CD14-positive monocyte (primary cell): ENCODE measurements around the gene DNAAF1. TPM values are rescaled to one million over a fixed set of nuclear protein-coding genes. Genes with fewer than 3 reads are reported as not detected.
"Not testable (repeated sequence)": the region's sequence is repeated elsewhere in the genome, so short reads cannot be mapped to it uniquely, and the experiment has no call there.

Experiments used
- DNase-seq, 3 donors: peaks; one replicate each; pipeline ENCODE4 v3.0.0-alpha.2; 2011 to 2022
- H2AFZ ChIP-seq: 2 replicates; pipeline ENCODE4 v1.6.0; 2012; ENCODE audit warnings: mild to moderate bottlenecking, low read depth, low read length, inconsistent platforms; ENCODE audit not compliant: insufficient read depth, poor library complexity, severe bottlenecking
- H3K27ac ChIP-seq, 2 donors: 1 replicate in 1 of 2; 2 replicates in 1 of 2; pipeline ENCODE4 v1.5.1; 2012 to 2013; ENCODE audit warnings: low read length in 2 of 2, control low read depth in 1 of 2, inconsistent platforms in 1 of 2, low read depth in 1 of 2, mild to moderate bottlenecking in 1 of 2
- H3K27me3 ChIP-seq, 2 donors: one replicate each; pipeline versions ENCODE4 v1.6.0 to v1.6.1; 2011 to 2013; ENCODE audit warnings: low read length in 2 of 2; ENCODE audit not compliant: control insufficient read depth in 2 of 2, insufficient read depth in 2 of 2
- H3K36me3 ChIP-seq, 2 donors: replicated peaks in 1 of 2; 1 replicate in 1 of 2; 2 replicates in 1 of 2; pipeline versions ENCODE4 v1.5.1 to v1.6.1; 2012 to 2013; ENCODE audit warnings: low read length in 2 of 2, control low read depth in 1 of 2, inconsistent platforms in 1 of 2, mild to moderate bottlenecking in 1 of 2; ENCODE audit not compliant: insufficient read depth in 2 of 2, control insufficient read depth in 1 of 2
- H3K4me1 ChIP-seq, 2 donors: 1 replicate in 1 of 2; 2 replicates in 1 of 2; pipeline versions ENCODE4 v1.5.1 to v1.6.1; 2012 to 2013; ENCODE audit warnings: low read length in 2 of 2, control low read depth in 1 of 2, inconsistent platforms in 1 of 2, mild to moderate bottlenecking in 1 of 2, moderate library complexity in 1 of 2; ENCODE audit not compliant: insufficient read depth in 2 of 2, control insufficient read depth in 1 of 2
- H3K4me2 ChIP-seq: replicated peaks from 2 replicates; pipeline ENCODE3; 2012; ENCODE audit warnings: low read length, moderate library complexity, mild to moderate bottlenecking; ENCODE audit not compliant: poor library complexity, severe bottlenecking; ENCODE audit errors: extremely low read depth
- H3K4me3 ChIP-seq, 3 experiments: fragments of 200-600 bp in 1 of 3; sonication (generic) in 1 of 3; replicated peaks in 1 of 3; 1 replicate in 2 of 3; 2 replicates in 1 of 3; pipeline ENCODE4 v1.5.1; 2011 to 2013; ENCODE audit warnings: low read length in 3 of 3, mild to moderate bottlenecking in 3 of 3, control low read depth in 2 of 3, low read depth in 2 of 3, inconsistent platforms in 1 of 3, moderate library complexity in 1 of 3
- H3K79me2 ChIP-seq: 2 replicates; pipeline ENCODE4 v1.6.0; 2012; ENCODE audit warnings: mild to moderate bottlenecking, control low read depth, inconsistent platforms, low read length, moderate library complexity; ENCODE audit not compliant: insufficient read depth
- H3K9ac ChIP-seq: 2 replicates; pipeline ENCODE4 v1.6.0; 2017; ENCODE audit warnings: low read length, mild to moderate bottlenecking; ENCODE audit not compliant: insufficient read depth, poor library complexity, severe bottlenecking
- H3K9me3 ChIP-seq, 2 donors: replicated peaks in 1 of 2; 1 replicate in 1 of 2; 2 replicates in 1 of 2; pipeline versions ENCODE4 v1.5.1 to v1.6.1; 2012 to 2013; ENCODE audit warnings: low read length in 2 of 2, control low read depth in 1 of 2; ENCODE audit not compliant: control insufficient read depth in 1 of 2, insufficient read depth in 1 of 2
- H4K20me1 ChIP-seq: 2 replicates; pipeline ENCODE4 v1.6.0; 2012; ENCODE audit warnings: mild to moderate bottlenecking, low read length, control low read depth, moderate library complexity; ENCODE audit not compliant: insufficient read depth
- H3K27ac Mint-ChIP-seq, 7 donors: one replicate each; pipeline ENCODE4 v1.8.0; 2020; ENCODE audit warnings: mild to moderate bottlenecking in 7 of 7, mixed read lengths in 7 of 7, moderate library complexity in 6 of 7, inconsistent platforms in 2 of 7
- H3K27me3 Mint-ChIP-seq, 3 donors: one replicate each; pipeline ENCODE4 v1.8.0; 2021 to 2022; ENCODE audit warnings: low read depth in 3 of 3, mild to moderate bottlenecking in 3 of 3, mixed read lengths in 3 of 3, moderate library complexity in 3 of 3, inconsistent platforms in 1 of 3
- H3K36me3 Mint-ChIP-seq, 2 donors: one replicate each; pipeline ENCODE4 v1.8.0; 2020; ENCODE audit warnings: mixed read lengths in 2 of 2, inconsistent platforms in 1 of 2, mild to moderate bottlenecking in 1 of 2
- H3K4me1 Mint-ChIP-seq: one replicate; pipeline ENCODE4 v1.8.0; 2020; ENCODE audit warnings: mild to moderate bottlenecking, mixed read lengths
- H3K4me3 Mint-ChIP-seq, 2 donors: one replicate each; pipeline ENCODE4 v1.8.0; 2020; ENCODE audit warnings: mild to moderate bottlenecking in 2 of 2, mixed read lengths in 2 of 2, moderate library complexity in 1 of 2
- H3K9me3 Mint-ChIP-seq, 7 donors: one replicate each; pipeline ENCODE4 v1.8.0; 2020 to 2022; ENCODE audit warnings: mixed read lengths in 7 of 7, mild to moderate bottlenecking in 6 of 7, moderate library complexity in 6 of 7, inconsistent platforms in 2 of 7
- WGBS: methylation state at CpG from one replicate; pipeline ENCODE4 v1.1.5; 2013; ENCODE audit warnings: missing lambda C conversion rate; ENCODE audit not compliant: insufficient coverage; 5-methylcytosine and 5-hydroxymethylcytosine counted together
- intact Hi-C, 2 donors: fragments of 100-400 bp; cut with micrococcal nuclease; formaldehyde crosslinking; loops; one replicate each; pipeline versions ENCODE4 v1.15.0 to v1.15.1; 2023
- polyA plus RNA-seq, 3 donors: library from polyadenylated mRNA; depleted of rRNA in 1 of 3; unstranded in 2 of 3; stranded (reverse) in 1 of 3; fragments of 300-500 nt in 2 of 3; fragments of >200 nt in 1 of 3; fragmentation: Illumina TruSeq in 2 of 3; gene quantifications; 1 replicate in 2 of 3; 2 replicates in 1 of 3; pipeline ENCODE4 v1.2.3, GENCODE V29; 2012 to 2021
- TF ChIP-seq, protein P1 (sequence below): fragments of 200-600 bp; IDR thresholded peaks from one replicate; pipeline ENCODE4 v1.8.0; 2022; ENCODE audit warnings: antibody characterized with exemption, mild to moderate bottlenecking

Gene DNAAF1
- polyA plus RNA-seq, 3 donors: 0.23 to 14.6 TPM; not detected in 1

DNA sequence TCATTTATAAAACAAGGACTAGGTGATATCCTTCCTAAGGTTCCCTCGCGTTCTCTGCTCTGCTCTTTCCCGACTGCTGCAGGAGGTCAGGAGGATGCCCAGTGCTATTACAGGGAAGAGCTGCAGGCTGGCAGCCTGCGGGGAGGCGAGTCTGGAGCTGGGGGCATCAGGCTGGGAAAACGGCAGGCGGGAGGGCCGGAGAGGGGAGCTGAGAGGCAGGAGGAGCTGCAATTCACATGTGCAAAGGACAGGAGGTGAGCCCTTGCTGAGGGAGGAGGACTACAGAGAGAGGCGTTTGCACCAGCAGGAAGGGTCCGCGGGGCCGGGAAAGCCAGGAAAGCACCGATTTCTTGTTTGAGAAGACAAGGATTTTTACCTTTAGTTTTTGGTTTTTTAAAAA lies 54.0 kb downstream of the DNAAF1 start:
- intact Hi-C loops: loop anchor here in 1 of 2 donors (10.0 kb wide), 1 partner anchor 54 kb away; the partner anchor contains the start of genes DNAAF1 and HSDL1
- H2AFZ ChIP-seq: peak overlapping the region; percentile 3
- H3K4me3 Mint-ChIP-seq: no peak overlapping the region
- peaks cover 0 to 2% (median 0%) of the 10 kb centered on the region in 7 donors for H3K9me3 Mint-ChIP-seq
- no peaks in the 10 kb centered on the region for H3K27me3 ChIP-seq
- DNase-seq: no peak
- WGBS: 84% methylated on average over 8 of the region's 13 CpGs
- no peaks in the 10 kb centered on the region for H3K36me3 Mint-ChIP-seq
- H3K9ac ChIP-seq: no peak overlapping the region
- peaks cover 18 to 28% of the 10 kb centered on the region in 2 donors for H3K4me1 ChIP-seq
- no peak overlapping the region for H3K4me3 ChIP-seq
- TF ChIP-seq, protein P1, sequence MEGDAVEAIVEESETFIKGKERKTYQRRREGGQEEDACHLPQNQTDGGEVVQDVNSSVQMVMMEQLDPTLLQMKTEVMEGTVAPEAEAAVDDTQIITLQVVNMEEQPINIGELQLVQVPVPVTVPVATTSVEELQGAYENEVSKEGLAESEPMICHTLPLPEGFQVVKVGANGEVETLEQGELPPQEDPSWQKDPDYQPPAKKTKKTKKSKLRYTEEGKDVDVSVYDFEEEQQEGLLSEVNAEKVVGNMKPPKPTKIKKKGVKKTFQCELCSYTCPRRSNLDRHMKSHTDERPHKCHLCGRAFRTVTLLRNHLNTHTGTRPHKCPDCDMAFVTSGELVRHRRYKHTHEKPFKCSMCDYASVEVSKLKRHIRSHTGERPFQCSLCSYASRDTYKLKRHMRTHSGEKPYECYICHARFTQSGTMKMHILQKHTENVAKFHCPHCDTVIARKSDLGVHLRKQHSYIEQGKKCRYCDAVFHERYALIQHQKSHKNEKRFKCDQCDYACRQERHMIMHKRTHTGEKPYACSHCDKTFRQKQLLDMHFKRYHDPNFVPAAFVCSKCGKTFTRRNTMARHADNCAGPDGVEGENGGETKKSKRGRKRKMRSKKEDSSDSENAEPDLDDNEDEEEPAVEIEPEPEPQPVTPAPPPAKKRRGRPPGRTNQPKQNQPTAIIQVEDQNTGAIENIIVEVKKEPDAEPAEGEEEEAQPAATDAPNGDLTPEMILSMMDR: no peak
- H3K4me1 Mint-ChIP-seq: peaks cover 25% of the 10 kb centered on the region
- no peak overlapping the region for H3K4me2 ChIP-seq
- no peaks in the 10 kb centered on the region for H3K36me3 ChIP-seq
- peaks cover 4 to 12% (median 5%) of the 10 kb centered on the region in 3 donors for H3K27me3 Mint-ChIP-seq
- no peaks in the 10 kb centered on the region for H3K79me2 ChIP-seq
- H4K20me1 ChIP-seq: no peaks in the 10 kb centered on the region
- H3K9me3 ChIP-seq: no peaks in the 10 kb centered on the region
- H3K27ac ChIP-seq: peak overlapping the region in 1 of 2 donors; percentile 77
- peak overlapping the region in 6 of 7 donors; percentile 65 to 93 (median 86) for H3K27ac Mint-ChIP-seq

DNA sequence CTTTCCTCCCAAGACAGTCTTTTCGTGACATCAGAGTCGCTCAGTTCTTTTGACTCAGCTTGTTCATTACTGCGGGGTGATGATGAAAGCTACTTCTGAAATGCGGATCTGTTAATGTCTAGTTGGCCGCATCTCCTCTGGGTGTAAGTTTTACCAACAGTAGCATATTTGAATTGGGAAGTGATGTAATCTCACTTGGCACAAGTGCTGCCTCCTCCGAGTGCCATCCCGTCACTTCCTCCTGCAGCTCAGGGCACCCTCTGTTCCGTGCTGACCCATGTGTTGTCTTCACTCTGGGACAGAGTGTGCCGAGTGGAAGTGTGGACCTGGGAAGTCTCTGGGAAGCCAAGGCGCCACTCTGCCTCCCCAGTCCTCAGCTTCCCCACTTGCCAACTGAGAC lies 54.8 kb downstream of the DNAAF1 start:
- Histone ChIP-seq H3K79me2 (no peaks in the 10 kb centered on the region), H3K36me3 (no peaks in the 10 kb centered on the region), H2AFZ (peak overlapping the region; percentile 70), H3K4me3 (peak overlapping the region in 1 of 3 experiments; percentile 39), H3K27ac (peak overlapping the region; percentile 26 to 77), H3K4me1 (peaks cover 15 to 20% of the 10 kb centered on the region in 2 donors), H3K9me3 (no peaks in the 10 kb centered on the region), H3K27me3 (no peaks in the 10 kb centered on the region), H3K4me2 (peak overlapping the region; percentile 59), H4K20me1 (no peaks in the 10 kb centered on the region), H3K9ac (peak overlapping the region; percentile 28)
- Mint-ChIP-seq H3K27ac (peak overlapping the region in 6 of 7 donors; percentile 80 to 93 (median 88)), H3K4me1 (peaks cover 20% of the 10 kb centered on the region), H3K36me3 (no peaks in the 10 kb centered on the region), H3K9me3 (peaks cover 0 to 2% (median 0%) of the 10 kb centered on the region in 7 donors), H3K4me3 (peak overlapping the region; percentile 67 to 73), H3K27me3 (peaks cover 2 to 8% (median 5%) of the 10 kb centered on the region in 3 donors)
- peak; percentile 93 to 96 (median 95) for DNase-seq
- WGBS: 0% methylated on average over 1 of the region's 10 CpGs
- TF ChIP-seq, protein P1: no peak
- intact Hi-C loops: loop anchor here in 1 of 2 donors (10.0 kb wide), 1 partner anchor 55 kb away; the partner anchor contains the start of genes DNAAF1 and HSDL1

DNA sequence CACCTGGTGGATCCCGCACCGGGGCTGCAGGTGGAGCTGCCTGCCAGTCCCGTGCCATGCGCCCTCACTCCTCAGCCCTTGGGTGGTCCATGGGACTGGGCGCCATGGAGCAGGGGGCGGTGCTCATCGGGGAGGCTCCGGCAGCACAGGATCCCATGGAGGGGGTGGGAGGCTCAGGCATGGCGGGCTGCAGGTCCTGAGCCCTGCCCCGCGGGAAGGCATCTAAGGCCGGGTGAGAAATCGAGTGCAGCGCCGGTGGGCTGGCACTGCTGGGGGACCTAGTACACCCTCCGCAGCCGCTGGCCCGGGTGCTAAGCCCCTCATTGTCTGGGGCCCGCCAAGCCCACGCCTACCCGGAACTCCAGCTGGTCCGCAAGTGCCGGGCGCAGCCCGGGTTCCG lies 59.4 kb downstream of the DNAAF1 start:
- H3K36me3 Mint-ChIP-seq, H3K27ac Mint-ChIP-seq, H3K4me3 ChIP-seq, H3K36me3 ChIP-seq, H3K9me3 ChIP-seq, H3K79me2 ChIP-seq, H3K27me3 Mint-ChIP-seq, H3K27me3 ChIP-seq, H3K9ac ChIP-seq, H3K4me1 Mint-ChIP-seq, H4K20me1 ChIP-seq, intact Hi-C loops, H3K4me1 ChIP-seq, H3K9me3 Mint-ChIP-seq, H3K4me3 Mint-ChIP-seq, H3K4me2 ChIP-seq, DNase-seq, H2AFZ ChIP-seq, H3K27ac ChIP-seq: not testable (repeated sequence)
- WGBS: 92% methylated on average over 14 of the region's 26 CpGs
